H1 (cell line): ENCODE data around the gene LRRC74A. TPM values are rescaled to one million over a fixed set of nuclear protein-coding genes. Genes with fewer than 3 reads are reported as not detected.

Experiments used
- BRCA1 ChIP-seq: IDR thresholded peaks from 2 replicates; pipeline ENCODE4 v1.6.1; 2012; ENCODE audit warnings: low read depth, low read length, improper control_type of control experiment
- KDM5A ChIP-seq: fragments of 200-600 bp; IDR thresholded peaks from 2 replicates; pipeline ENCODE4 v1.7.1; 2012; ENCODE audit warnings: mild to moderate bottlenecking, low read length, inconsistent platforms, mixed read lengths
- RBBP5 ChIP-seq: IDR thresholded peaks from 2 replicates; pipeline ENCODE4 v1.7.1; 2012; ENCODE audit warnings: low read depth, mild to moderate bottlenecking, inconsistent platforms, low read length, moderate library complexity, borderline replicate concordance
- RXRA ChIP-seq: IDR thresholded peaks from 2 replicates; pipeline ENCODE4 v1.6.1; 2011; ENCODE audit warnings: low read depth, mild to moderate bottlenecking, low read length, moderate library complexity; ENCODE audit not compliant: insufficient read depth
- polyA plus RNA-seq, 7 experiments: library from polyadenylated mRNA; depleted of rRNA in 3 of 7; stranded (reverse) in 5 of 7; unstranded in 2 of 7; fragments of >200 nt in 5 of 7; fragments of 200-250 nt in 2 of 7; gene quantifications; 1 replicate in 5 of 7; 2 replicates in 1 of 7; 4 replicates in 1 of 7; pipeline versions ENCODE4 v1.2.1 to v1.2.3, GENCODE V29; 2011 to 2013; ENCODE audit warnings: missing spikeins in 2 of 7, mixed read lengths in 2 of 7
- total RNA-seq: library from RNA; stranded (reverse); fragmentation: NEBNext Ultra II Directional; extraction: Animal tissue kit (Norgen Biotek cat#: 25700); gene quantifications from 2 replicates; pipeline ENCODE4 v1.2.1, GENCODE V29; 2021

The LRRC74A gene
- total and polyA plus RNA-seq, 2 of the 8 experiments (the other 6 are each of a cell fraction or from before 2014, with no cell fraction given) = not detected

DNA sequence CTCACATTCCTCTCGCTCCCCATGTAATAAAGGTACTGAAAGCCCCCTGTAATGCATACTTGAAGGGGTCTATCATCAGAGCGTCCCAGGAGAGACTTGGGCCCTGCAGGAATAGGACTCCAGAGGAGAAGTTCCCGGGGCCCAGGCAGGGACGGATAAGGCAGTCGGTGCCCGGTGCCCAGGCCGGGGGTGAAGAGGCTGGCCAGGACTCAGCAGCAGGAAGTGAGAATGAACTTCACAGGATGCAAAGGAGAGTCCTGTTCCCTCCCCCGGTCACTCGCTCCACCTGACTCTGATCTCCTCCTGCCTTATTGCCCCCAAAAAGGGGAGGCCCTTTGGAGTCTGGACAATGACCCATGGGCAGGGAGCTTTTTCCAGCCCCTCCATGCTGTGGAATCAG, 40.2 kb downstream of the LRRC74A start (continued):
- TF ChIP-seq RXRA (no peak), RBBP5 (no peak), BRCA1 (no peak), KDM5A (no peak)
